ENCODE data around the gene RPL10A. TPM values are rescaled to one million over a fixed set of nuclear protein-coding genes. Genes with fewer than 3 reads are reported as not detected.

The RPL10A gene
- total and polyA plus RNA-seq, 2 of the 13 experiments (the other 11 are each of a cell fraction or from before 2014, with no cell fraction given), result 1,854 to 2,726 TPM

DNA sequence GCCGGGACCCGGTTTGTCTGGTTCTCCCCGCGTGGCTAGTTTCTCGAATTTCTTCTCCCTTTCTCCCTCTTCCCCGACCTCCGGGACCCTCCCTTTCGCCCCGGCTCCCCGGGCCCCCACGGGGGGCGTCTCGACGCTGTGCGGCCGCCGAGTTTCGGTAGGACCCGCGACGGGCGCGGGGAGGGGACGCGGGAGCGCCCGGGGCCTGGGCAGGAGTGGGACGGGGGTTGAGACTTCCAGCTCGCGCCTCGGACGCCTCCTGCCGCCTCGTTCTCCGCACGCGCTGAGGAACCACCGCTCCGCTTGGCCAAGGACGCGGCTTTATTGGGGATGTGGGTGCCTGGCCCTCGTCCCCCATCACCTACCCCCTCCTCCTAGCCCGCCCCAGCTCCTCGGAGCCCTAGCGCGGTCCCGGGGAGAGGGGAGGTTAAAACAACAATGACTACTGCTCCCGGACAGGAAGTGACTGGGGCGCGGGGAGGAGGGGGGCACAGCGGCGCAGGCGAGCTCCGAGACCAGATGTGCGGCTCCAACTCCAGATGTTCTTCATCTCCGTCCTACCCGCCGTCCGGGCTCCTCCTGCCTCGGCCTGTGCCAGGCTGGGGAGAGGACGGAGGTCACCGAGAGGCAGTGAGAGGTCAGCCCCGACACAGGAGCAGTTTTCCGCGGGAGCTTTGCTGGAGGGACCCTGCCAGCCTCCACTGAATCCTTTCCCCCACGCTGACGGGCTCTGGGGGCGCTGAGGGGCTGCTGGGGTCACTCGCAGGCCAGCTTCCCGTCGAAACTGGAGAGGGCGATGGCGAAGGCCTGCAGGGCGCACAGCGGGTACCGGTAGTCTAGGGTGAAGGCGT lies 29.6 kb downstream of the RPL10A start (continued):
- peak; percentile 49; the same call in 1 of the 2 replicates for TF ChIP-seq DR1 (CRISPR knock-in tag; IDR thresholded peaks at IDR 0.05)
- TF ChIP-seq GPN1 (CRISPR knock-in tag; IDR thresholded peaks at IDR 0.05; ENCODE audit: borderline replicate concordance), result peak; percentile 95
- TF ChIP-seq ZNF3 (CRISPR knock-in tag; IDR thresholded peaks at IDR 0.05), result no peak; the same call in 1 of the 2 replicates
- peak; percentile 68; the same call in 1 of the 2 replicates for TF ChIP-seq NRL (CRISPR knock-in tag; IDR thresholded peaks at IDR 0.05; ENCODE audit: borderline replicate concordance)
- TF ChIP-seq, protein P1, sequence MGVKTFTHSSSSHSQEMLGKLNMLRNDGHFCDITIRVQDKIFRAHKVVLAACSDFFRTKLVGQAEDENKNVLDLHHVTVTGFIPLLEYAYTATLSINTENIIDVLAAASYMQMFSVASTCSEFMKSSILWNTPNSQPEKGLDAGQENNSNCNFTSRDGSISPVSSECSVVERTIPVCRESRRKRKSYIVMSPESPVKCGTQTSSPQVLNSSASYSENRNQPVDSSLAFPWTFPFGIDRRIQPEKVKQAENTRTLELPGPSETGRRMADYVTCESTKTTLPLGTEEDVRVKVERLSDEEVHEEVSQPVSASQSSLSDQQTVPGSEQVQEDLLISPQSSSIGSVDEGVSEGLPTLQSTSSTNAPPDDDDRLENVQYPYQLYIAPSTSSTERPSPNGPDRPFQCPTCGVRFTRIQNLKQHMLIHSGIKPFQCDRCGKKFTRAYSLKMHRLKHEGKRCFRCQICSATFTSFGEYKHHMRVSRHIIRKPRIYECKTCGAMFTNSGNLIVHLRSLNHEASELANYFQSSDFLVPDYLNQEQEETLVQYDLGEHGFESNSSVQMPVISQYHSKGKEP (CRISPR knock-in tag; IDR thresholded peaks at IDR 0.05), result 0 out of 2 replicates have a peak, but pooled peaks have one; percentile 53
- peak; percentile 27; the same call in 1 of the 2 replicates for TF ChIP-seq ZNF614 (CRISPR knock-in tag; IDR thresholded peaks at IDR 0.05; ENCODE audit: borderline replicate concordance)
- no peak; the same call in 1 of the 2 replicates for TF ChIP-seq ZBTB8A (CRISPR knock-in tag; IDR thresholded peaks at IDR 0.05; ENCODE audit: borderline replicate concordance, low read depth)
- no peak for TF ChIP-seq POLR2AphosphoS2 (IDR thresholded peaks at IDR 0.05; ENCODE audit: low read depth, low read length)
- peak; percentile 96 for TF ChIP-seq ZNF709 (CRISPR knock-in tag; IDR thresholded peaks at IDR 0.05)
- TF ChIP-seq, protein P2, sequence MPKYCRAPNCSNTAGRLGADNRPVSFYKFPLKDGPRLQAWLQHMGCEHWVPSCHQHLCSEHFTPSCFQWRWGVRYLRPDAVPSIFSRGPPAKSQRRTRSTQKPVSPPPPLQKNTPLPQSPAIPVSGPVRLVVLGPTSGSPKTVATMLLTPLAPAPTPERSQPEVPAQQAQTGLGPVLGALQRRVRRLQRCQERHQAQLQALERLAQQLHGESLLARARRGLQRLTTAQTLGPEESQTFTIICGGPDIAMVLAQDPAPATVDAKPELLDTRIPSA (CRISPR knock-in tag; IDR thresholded peaks at IDR 0.05; ENCODE audit: borderline replicate concordance), result 0 out of 2 replicates have a peak, but pooled peaks have one; percentile 81
- no peak for TF ChIP-seq NR2F2 (IDR thresholded peaks at IDR 0.05; ENCODE audit: borderline replicate concordance, low read depth)
- no peak for TF ChIP-seq SUZ12 (IDR thresholded peaks at IDR 0.05; ENCODE audit: low read depth, low read length)
- TF ChIP-seq ZNF841 (CRISPR knock-in tag; IDR thresholded peaks at IDR 0.05; ENCODE audit: borderline replicate concordance), result no peak
- peak; percentile 86; the same call in 1 of the 2 replicates for TF ChIP-seq SAFB2 (CRISPR knock-in tag; IDR thresholded peaks at IDR 0.05; ENCODE audit: borderline replicate concordance, low read depth)
- no peak for TF ChIP-seq ZNF354B (CRISPR knock-in tag; IDR thresholded peaks at IDR 0.05)
